GM06990 (cell line): ENCODE data around the gene SEC14L1.
A peak's percentile ranks its signal among the peaks of the same experiment; 100 is the strongest.

Source experiments
- DNase-seq: peaks from one replicate; pipeline ENCODE4 v3.0.0-alpha.2; 2011; ENCODE audit not compliant: insufficient read length; ENCODE audit errors: extremely low read depth
- H3K27me3 ChIP-seq: replicated peaks from 2 replicates; pipeline ENCODE4 v1.6.0; 2011; ENCODE audit warnings: low read length; ENCODE audit not compliant: control insufficient read depth, insufficient read depth
- H3K36me3 ChIP-seq: 2 replicates; pipeline ENCODE4 v1.5.1; 2011; ENCODE audit warnings: low read length; ENCODE audit not compliant: control insufficient read depth, insufficient read depth
- H3K4me3 ChIP-seq: replicated peaks from 2 replicates; pipeline ENCODE4 v1.5.1; 2011; ENCODE audit warnings: low read depth, mild to moderate bottlenecking, control low read depth, low read length
- TF ChIP-seq, protein P1 (sequence below): IDR thresholded peaks from 2 replicates; pipeline ENCODE4 v1.5.1; 2011; ENCODE audit warnings: low read length, control low read depth, mild to moderate bottlenecking, inconsistent platforms; ENCODE audit not compliant: insufficient read depth, poor library complexity, severe bottlenecking

Gene SEC14L1

DNA sequence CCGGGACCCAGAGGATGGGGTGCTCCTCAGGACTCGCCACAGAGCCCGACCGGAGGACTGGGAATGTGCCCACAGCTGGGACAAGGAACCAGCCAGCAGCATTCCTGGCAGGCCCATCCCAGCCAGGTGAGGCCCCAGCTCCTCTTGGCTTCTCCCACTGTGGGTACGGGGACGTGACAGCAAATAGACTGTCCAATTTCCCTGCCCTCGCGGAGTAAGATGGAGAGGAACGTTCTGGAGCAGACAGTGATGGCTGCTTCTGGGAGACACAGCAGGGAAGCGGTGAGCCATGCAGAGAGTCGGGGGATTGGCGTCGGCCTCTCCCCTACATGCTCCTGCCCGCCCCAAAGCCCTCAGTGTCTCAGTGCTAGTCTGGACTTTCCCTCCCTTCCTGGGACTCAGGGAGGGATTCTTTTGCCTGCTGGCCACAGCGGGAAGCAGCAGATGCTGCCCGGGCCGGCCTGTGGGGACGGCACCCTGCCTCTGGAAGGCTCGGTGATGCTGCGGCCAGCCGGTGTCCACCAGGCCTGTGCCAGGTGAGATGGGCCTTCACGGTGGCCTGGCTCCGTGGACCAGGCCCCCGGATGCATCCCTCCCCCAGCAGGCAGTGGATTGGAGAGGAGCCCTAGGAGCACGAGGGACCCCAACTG lies 89.1 kb downstream of the SEC14L1 start:
- no peaks in the 10 kb centered on the region; the same call in 1 of the 2 replicates for H3K36me3 ChIP-seq
- DNase-seq, result no peak
- H3K27me3 ChIP-seq, result no peaks in the 10 kb centered on the region
- H3K4me3 ChIP-seq, result no peak overlapping the region
- TF ChIP-seq, protein P1, sequence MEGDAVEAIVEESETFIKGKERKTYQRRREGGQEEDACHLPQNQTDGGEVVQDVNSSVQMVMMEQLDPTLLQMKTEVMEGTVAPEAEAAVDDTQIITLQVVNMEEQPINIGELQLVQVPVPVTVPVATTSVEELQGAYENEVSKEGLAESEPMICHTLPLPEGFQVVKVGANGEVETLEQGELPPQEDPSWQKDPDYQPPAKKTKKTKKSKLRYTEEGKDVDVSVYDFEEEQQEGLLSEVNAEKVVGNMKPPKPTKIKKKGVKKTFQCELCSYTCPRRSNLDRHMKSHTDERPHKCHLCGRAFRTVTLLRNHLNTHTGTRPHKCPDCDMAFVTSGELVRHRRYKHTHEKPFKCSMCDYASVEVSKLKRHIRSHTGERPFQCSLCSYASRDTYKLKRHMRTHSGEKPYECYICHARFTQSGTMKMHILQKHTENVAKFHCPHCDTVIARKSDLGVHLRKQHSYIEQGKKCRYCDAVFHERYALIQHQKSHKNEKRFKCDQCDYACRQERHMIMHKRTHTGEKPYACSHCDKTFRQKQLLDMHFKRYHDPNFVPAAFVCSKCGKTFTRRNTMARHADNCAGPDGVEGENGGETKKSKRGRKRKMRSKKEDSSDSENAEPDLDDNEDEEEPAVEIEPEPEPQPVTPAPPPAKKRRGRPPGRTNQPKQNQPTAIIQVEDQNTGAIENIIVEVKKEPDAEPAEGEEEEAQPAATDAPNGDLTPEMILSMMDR, result no peak

GRCh38 chr17:77230436-77230830 lies 89.7 kb downstream of the SEC14L1 start:
- TF ChIP-seq, protein P1, result no peak
- H3K36me3 ChIP-seq, result no peaks in the 10 kb centered on the region; the same call in 1 of the 2 replicates
- H3K27me3 ChIP-seq, result no peaks in the 10 kb centered on the region
- no peak for DNase-seq
- no peak overlapping the region for H3K4me3 ChIP-seq

DNA sequence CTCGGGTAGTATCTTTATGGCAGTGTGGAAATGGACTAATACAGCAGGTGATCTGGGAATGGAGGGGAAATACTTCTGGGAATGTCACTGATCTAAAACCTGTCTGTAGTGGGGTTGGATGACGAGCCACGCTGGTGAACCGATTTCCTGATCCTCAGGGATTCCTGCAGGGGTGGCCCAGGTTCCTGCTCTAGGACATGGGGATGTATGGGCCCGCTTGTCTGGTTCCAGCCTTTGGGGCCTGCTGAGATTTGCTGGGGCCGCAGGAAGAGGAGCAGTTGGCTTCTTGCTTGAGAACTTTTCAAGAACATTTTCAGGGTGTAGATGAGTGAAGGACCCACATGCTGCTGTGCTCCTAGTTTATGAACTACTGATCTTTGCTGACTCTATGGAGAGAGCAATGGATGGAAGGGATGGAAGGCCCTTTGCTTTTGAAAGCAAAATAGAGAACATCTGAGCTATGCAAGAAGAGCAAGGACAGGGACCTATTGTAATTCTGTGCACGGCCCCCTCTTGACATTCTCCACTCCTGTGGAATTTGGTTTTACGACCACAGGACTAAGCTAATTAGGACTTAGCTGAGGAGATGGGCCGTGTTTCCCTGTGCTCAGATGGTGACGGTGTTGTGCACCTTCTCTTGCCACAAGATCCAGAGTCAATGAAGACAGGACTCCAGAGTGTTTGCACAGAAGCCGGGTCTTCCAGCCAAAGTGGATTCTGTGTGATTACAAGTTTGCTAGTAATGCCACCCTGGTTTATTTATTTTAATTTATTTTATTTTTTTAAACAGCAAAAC lies 90.5 kb downstream of the SEC14L1 start:
- Histone ChIP-seq H3K4me3 (no peak overlapping the region), H3K27me3 (no peaks in the 10 kb centered on the region), H3K36me3 (no peaks in the 10 kb centered on the region; the same call in 1 of the 2 replicates)
- TF ChIP-seq, protein P1, result no peak
- DNase-seq, result no peak

- no peak for DNase-seq
- H3K36me3 ChIP-seq, result no peaks in the 10 kb centered on the region
- no peaks in the 10 kb centered on the region for H3K27me3 ChIP-seq
- TF ChIP-seq, protein P1, result no peak
- H3K4me3 ChIP-seq, result no peak overlapping the region
Observed at GRCh38 chr17:77233127-77233526, 92.4 kb downstream of the SEC14L1 start.

- H3K36me3 ChIP-seq, result no peaks in the 10 kb centered on the region
- TF ChIP-seq, protein P1, result no peak
- no peaks in the 10 kb centered on the region for H3K27me3 ChIP-seq
- DNase-seq, result peak; percentile 78
- no peak overlapping the region for H3K4me3 ChIP-seq
Observed at GRCh38 chr17:77233635-77234334, 93.0 kb downstream of the SEC14L1 start.
